GM23338 (cell line): ENCODE measurements around the gene XYLT1.

Experiments
- EZH2 ChIP-seq: fragments of 200-600 bp; sonication (generic); IDR thresholded peaks from one replicate; pipeline ENCODE4 v1.8.0; 2017; ENCODE audit warnings: antibody characterized with exemption, mild to moderate bottlenecking, low read depth; ENCODE audit not compliant: unreplicated experiment
- EZH2phosphoT487 ChIP-seq: fragments of 200-600 bp; sonication (generic); IDR thresholded peaks from one replicate; pipeline ENCODE4 v1.8.1; 2018; ENCODE audit warnings: antibody characterized with exemption; ENCODE audit not compliant: unreplicated experiment
- POLR2AphosphoS5 ChIP-seq: IDR thresholded peaks from 2 replicates; pipeline ENCODE4 v1.6.1; 2016; ENCODE audit warnings: antibody characterized with exemption, low read depth
- TF ChIP-seq, protein P1 (sequence below): IDR thresholded peaks from one replicate; pipeline ENCODE4 v1.6.1; 2018; ENCODE audit warnings: antibody characterized with exemption; ENCODE audit not compliant: unreplicated experiment
- TF ChIP-seq, protein P2 (sequence below), 2 experiments: fragments of 200-600 bp in 1 of 2; sonication (generic) in 1 of 2; conservative IDR thresholded peaks; 2 replicates each; pipeline versions ENCODE4 v1.5.1 to v1.6.1; 2016 to 2017; ENCODE audit warnings: antibody characterized with exemption in 2 of 2, low read depth in 2 of 2, mild to moderate bottlenecking in 2 of 2, moderate library complexity in 1 of 2

DNA sequence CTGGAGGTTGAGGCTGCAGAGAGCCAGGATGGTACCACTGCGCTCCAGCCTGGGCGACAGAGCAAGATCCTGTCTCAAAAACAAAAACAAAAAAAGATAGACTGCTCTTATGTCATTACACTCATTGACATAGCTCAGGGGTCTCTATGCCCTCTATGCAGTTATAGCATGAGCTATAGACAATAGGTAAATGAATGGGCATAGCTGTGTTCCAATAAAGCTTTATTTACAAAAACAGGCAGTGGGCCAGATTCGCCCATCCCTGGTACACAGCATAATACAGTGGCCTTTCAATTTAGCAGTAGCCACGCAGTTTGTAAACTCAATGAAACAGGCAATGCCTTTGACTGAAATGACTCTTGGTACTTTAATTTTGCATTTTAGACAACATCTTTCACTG is 51.5 kb downstream of the XYLT1 start:
- TF ChIP-seq, protein P1, sequence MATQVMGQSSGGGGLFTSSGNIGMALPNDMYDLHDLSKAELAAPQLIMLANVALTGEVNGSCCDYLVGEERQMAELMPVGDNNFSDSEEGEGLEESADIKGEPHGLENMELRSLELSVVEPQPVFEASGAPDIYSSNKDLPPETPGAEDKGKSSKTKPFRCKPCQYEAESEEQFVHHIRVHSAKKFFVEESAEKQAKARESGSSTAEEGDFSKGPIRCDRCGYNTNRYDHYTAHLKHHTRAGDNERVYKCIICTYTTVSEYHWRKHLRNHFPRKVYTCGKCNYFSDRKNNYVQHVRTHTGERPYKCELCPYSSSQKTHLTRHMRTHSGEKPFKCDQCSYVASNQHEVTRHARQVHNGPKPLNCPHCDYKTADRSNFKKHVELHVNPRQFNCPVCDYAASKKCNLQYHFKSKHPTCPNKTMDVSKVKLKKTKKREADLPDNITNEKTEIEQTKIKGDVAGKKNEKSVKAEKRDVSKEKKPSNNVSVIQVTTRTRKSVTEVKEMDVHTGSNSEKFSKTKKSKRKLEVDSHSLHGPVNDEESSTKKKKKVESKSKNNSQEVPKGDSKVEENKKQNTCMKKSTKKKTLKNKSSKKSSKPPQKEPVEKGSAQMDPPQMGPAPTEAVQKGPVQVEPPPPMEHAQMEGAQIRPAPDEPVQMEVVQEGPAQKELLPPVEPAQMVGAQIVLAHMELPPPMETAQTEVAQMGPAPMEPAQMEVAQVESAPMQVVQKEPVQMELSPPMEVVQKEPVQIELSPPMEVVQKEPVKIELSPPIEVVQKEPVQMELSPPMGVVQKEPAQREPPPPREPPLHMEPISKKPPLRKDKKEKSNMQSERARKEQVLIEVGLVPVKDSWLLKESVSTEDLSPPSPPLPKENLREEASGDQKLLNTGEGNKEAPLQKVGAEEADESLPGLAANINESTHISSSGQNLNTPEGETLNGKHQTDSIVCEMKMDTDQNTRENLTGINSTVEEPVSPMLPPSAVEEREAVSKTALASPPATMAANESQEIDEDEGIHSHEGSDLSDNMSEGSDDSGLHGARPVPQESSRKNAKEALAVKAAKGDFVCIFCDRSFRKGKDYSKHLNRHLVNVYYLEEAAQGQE: no peak
- TF ChIP-seq, protein P2, sequence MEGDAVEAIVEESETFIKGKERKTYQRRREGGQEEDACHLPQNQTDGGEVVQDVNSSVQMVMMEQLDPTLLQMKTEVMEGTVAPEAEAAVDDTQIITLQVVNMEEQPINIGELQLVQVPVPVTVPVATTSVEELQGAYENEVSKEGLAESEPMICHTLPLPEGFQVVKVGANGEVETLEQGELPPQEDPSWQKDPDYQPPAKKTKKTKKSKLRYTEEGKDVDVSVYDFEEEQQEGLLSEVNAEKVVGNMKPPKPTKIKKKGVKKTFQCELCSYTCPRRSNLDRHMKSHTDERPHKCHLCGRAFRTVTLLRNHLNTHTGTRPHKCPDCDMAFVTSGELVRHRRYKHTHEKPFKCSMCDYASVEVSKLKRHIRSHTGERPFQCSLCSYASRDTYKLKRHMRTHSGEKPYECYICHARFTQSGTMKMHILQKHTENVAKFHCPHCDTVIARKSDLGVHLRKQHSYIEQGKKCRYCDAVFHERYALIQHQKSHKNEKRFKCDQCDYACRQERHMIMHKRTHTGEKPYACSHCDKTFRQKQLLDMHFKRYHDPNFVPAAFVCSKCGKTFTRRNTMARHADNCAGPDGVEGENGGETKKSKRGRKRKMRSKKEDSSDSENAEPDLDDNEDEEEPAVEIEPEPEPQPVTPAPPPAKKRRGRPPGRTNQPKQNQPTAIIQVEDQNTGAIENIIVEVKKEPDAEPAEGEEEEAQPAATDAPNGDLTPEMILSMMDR (conservative IDR thresholded peaks at IDR 0.05; ENCODE audit: low read depth in 2 of 2): no peak
- no peak for TF ChIP-seq EZH2
- no peak for TF ChIP-seq EZH2phosphoT487
- no peak for TF ChIP-seq POLR2AphosphoS5
